B cell (primary cell): ENCODE results near the gene BMP2K. TPM values are rescaled to one million over a fixed set of nuclear protein-coding genes. Genes with fewer than 3 reads are reported as not detected.

Experiments used
- ATAC-seq: fragments of 200-7000 bp; cut with Tn5 transposase; one replicate; pipeline ENCODE4 v1.10.0; 2021; ENCODE audit warnings: low read depth, mild to moderate bottlenecking, moderate number of reproducible peaks, moderate library complexity
- CTCF ChIA-PET: fragments of 350-600 bp; sonication (Branson Sonifier 250); formaldehyde crosslinking; loops from one replicate; lab custom pipeline; 2021; ENCODE audit warnings: antibody characterized with exemption, inconsistent platforms; lab: Charles Lee
- POLR2A ChIA-PET: fragments of 350-600 bp; sonication (Branson Sonifier 250); formaldehyde crosslinking; loops from one replicate; lab custom pipeline; 2021; ENCODE audit warnings: antibody characterized with exemption; lab: Charles Lee
- DNase-seq: peaks from one replicate; pipeline ENCODE4 v3.0.0; 2013
- H2AFZ ChIP-seq: 2 replicates; pipeline ENCODE4 v1.6.1; 2012; ENCODE audit warnings: mild to moderate bottlenecking, low read depth, low read length; ENCODE audit not compliant: insufficient read depth, poor library complexity, severe bottlenecking
- H3K27ac ChIP-seq, 2 donors: 1 replicate in 1 of 2; 2 replicates in 1 of 2; pipeline ENCODE4 v1.5.1; 2012 to 2013; ENCODE audit warnings: low read length in 2 of 2, mild to moderate bottlenecking in 2 of 2, moderate library complexity in 1 of 2
- H3K27me3 ChIP-seq, 4 experiments: fragments of 200-600 bp in 1 of 4; sonication (generic) in 1 of 4; replicated peaks in 1 of 4; 1 replicate in 2 of 4; 2 replicates in 2 of 4; pipeline versions ENCODE4 v1.6.1 to v1.7.0; 2013 to 2016; ENCODE audit warnings: low read length in 3 of 4, mild to moderate bottlenecking in 2 of 4, mixed read lengths in 1 of 4, moderate library complexity in 1 of 4; ENCODE audit not compliant: insufficient read depth in 4 of 4, control insufficient read depth in 3 of 4; ENCODE audit errors: control extremely low read depth in 1 of 4
- H3K36me3 ChIP-seq, 2 experiments: replicated peaks in 1 of 2; 1 replicate in 1 of 2; 2 replicates in 1 of 2; pipeline versions ENCODE4 v1.6.1 to v1.7.1; 2013; ENCODE audit warnings: low read length in 1 of 2; ENCODE audit not compliant: insufficient read depth in 2 of 2, control insufficient read depth in 1 of 2; ENCODE audit errors: control extremely low read depth in 1 of 2, extremely low read depth in 1 of 2
- H3K4me1 ChIP-seq, 2 donors: fragments of 200-600 bp in 1 of 2; sonication (generic) in 1 of 2; 1 replicate in 1 of 2; 2 replicates in 1 of 2; pipeline versions ENCODE4 v1.5.1 to v1.6.1; 2013 to 2017; ENCODE audit warnings: low read length in 2 of 2; ENCODE audit not compliant: control insufficient read depth in 2 of 2, insufficient read depth in 2 of 2
- H3K4me2 ChIP-seq: replicated peaks from 2 replicates; pipeline ENCODE3; 2012; ENCODE audit warnings: mild to moderate bottlenecking, low read depth, low read length; ENCODE audit not compliant: poor library complexity, severe bottlenecking
- H3K4me3 ChIP-seq, 5 experiments: fragments of 200-600 bp in 1 of 5; sonication (generic) in 1 of 5; 1 replicate in 3 of 5; 2 replicates in 2 of 5; pipeline versions ENCODE4 v1.5.1 to v1.7.0; 2011 to 2016; ENCODE audit warnings: low read length in 4 of 5, mild to moderate bottlenecking in 4 of 5, low read depth in 2 of 5, control low read depth in 1 of 5, moderate library complexity in 1 of 5; ENCODE audit not compliant: insufficient read depth in 1 of 5; ENCODE audit errors: control extremely low read depth in 1 of 5, extremely low read depth in 1 of 5
- H3K79me2 ChIP-seq: fragments of 200-600 bp; sonication (generic); one replicate; pipeline ENCODE4 v1.6.0; 2016; ENCODE audit warnings: low read length; ENCODE audit not compliant: control insufficient read depth, insufficient read depth
- H3K9ac ChIP-seq: fragments of 200-600 bp; sonication (generic); 2 replicates; pipeline ENCODE4 v1.6.1; 2017; ENCODE audit warnings: mild to moderate bottlenecking, low read length, moderate library complexity
- H3K9me3 ChIP-seq, 3 donors: one replicate each; pipeline versions ENCODE4 v1.6.1 to v1.7.1; 2013; ENCODE audit warnings: low read length in 2 of 3; ENCODE audit not compliant: control insufficient read depth in 2 of 3, insufficient read depth in 1 of 3; ENCODE audit errors: control extremely low read depth in 1 of 3
- H4K20me1 ChIP-seq: 2 replicates; pipeline ENCODE4 v1.6.0; 2012; ENCODE audit warnings: mild to moderate bottlenecking, low read length; ENCODE audit not compliant: insufficient read depth, control insufficient read depth, poor library complexity, severe bottlenecking
- H3K27ac Mint-ChIP-seq: one replicate; pipeline ENCODE4 v1.8.0; 2021; ENCODE audit warnings: mixed read lengths
- H3K27me3 Mint-ChIP-seq: one replicate; pipeline ENCODE4 v1.8.0; 2021; ENCODE audit warnings: mixed read lengths
- H3K4me1 Mint-ChIP-seq: one replicate; pipeline ENCODE4 v1.8.0; 2021; ENCODE audit warnings: mixed read lengths
- H3K4me3 Mint-ChIP-seq: one replicate; pipeline ENCODE4 v1.8.0; 2021; ENCODE audit warnings: mixed read lengths
- H3K9me3 Mint-ChIP-seq: one replicate; pipeline ENCODE4 v1.8.0; 2022; ENCODE audit warnings: mixed read lengths; ENCODE audit not compliant: insufficient read depth
- EZH2 ChIP-seq: IDR thresholded peaks from 2 replicates; pipeline ENCODE4 v1.6.1; 2012; ENCODE audit warnings: borderline replicate concordance, low read depth, mild to moderate bottlenecking, moderate library complexity, low read length; ENCODE audit not compliant: insufficient read depth, poor library complexity, severe bottlenecking
- WGBS: methylation state at CpG from one replicate; pipeline ENCODE4 v1.1.5; 2013; ENCODE audit warnings: missing lambda C conversion rate; ENCODE audit not compliant: insufficient coverage; 5-methylcytosine and 5-hydroxymethylcytosine counted together
- intact Hi-C: fragments of 100-400 bp; cut with micrococcal nuclease; formaldehyde crosslinking; loops from one replicate; pipeline ENCODE4 v1.10.0; 2022
- polyA plus RNA-seq: library from polyadenylated mRNA; depleted of rRNA; stranded (reverse); fragments of >200 nt; gene quantifications from 2 replicates; pipeline ENCODE4 v1.2.3, GENCODE V29; 2012
- total RNA-seq, 2 donors: library from RNA; stranded (reverse); fragments of 120-200 nt in 1 of 2; gene quantifications; 1 replicate in 1 of 2; 2 replicates in 1 of 2; pipeline versions ENCODE4 v1.2.3 to v1.2.4, GENCODE V29; 2013 to 2022
- TF ChIP-seq, protein P1 (sequence below): fragments of 200-600 bp; IDR thresholded peaks from one replicate; pipeline ENCODE4 v1.8.0; 2022; ENCODE audit warnings: antibody characterized with exemption, mild to moderate bottlenecking

Gene BMP2K
- total and polyA plus RNA-seq, 2 donors (not counting 1 experiment from before 2014, with no cell fraction given), result 59.1 to 117 TPM

DNA sequence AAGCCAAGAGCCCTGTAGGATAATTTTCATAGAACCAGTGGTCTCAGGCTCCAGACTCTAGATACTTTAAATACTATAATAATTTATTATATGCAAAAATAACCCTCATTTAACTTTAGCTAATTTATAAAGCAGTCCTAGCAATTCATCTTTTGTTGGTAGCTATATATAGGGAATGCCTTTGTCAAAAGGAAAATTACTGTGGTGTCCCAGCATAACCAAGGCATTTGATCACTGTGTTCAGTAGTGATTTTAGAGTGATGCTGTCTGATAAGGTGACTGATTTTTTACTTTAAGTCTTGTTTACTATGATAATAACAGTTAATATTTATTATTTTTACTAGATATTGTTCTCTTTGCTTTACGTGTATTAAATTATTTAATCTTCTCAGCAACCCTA, 101.9 kb downstream of the BMP2K start:
- H3K27me3 Mint-ChIP-seq, result no peaks in the 10 kb centered on the region
- no peaks in the 10 kb centered on the region for H4K20me1 ChIP-seq
- no peaks in the 10 kb centered on the region for H3K9me3 Mint-ChIP-seq
- no peak overlapping the region for H3K4me2 ChIP-seq
- H3K27ac ChIP-seq, result no peak overlapping the region
- H3K36me3 ChIP-seq, result peaks cover 7 to 51% of the 10 kb centered on the region in 2 experiments
- H3K27ac Mint-ChIP-seq, result no peak overlapping the region
- H3K4me3 Mint-ChIP-seq, result no peak overlapping the region
- intact Hi-C loops, result no loop called here
- peaks cover 3% of the 10 kb centered on the region for H3K79me2 ChIP-seq
- no peak for TF ChIP-seq EZH2
- TF ChIP-seq, protein P1, sequence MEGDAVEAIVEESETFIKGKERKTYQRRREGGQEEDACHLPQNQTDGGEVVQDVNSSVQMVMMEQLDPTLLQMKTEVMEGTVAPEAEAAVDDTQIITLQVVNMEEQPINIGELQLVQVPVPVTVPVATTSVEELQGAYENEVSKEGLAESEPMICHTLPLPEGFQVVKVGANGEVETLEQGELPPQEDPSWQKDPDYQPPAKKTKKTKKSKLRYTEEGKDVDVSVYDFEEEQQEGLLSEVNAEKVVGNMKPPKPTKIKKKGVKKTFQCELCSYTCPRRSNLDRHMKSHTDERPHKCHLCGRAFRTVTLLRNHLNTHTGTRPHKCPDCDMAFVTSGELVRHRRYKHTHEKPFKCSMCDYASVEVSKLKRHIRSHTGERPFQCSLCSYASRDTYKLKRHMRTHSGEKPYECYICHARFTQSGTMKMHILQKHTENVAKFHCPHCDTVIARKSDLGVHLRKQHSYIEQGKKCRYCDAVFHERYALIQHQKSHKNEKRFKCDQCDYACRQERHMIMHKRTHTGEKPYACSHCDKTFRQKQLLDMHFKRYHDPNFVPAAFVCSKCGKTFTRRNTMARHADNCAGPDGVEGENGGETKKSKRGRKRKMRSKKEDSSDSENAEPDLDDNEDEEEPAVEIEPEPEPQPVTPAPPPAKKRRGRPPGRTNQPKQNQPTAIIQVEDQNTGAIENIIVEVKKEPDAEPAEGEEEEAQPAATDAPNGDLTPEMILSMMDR, result no peak
- no peak overlapping the region for H2AFZ ChIP-seq
- ATAC-seq (no peak), DNase-seq (no peak)
- H3K4me3 ChIP-seq, result no peak overlapping the region
- peaks cover 8% of the 10 kb centered on the region for H3K4me1 Mint-ChIP-seq
- no peak overlapping the region for H3K9ac ChIP-seq
- no peaks in the 10 kb centered on the region for H3K27me3 ChIP-seq
- no peaks in the 10 kb centered on the region for H3K9me3 ChIP-seq
- no CpG with 5 or more reads among the region's 1 CpG for WGBS
- POLR2A ChIA-PET, result no interaction called here
- CTCF ChIA-PET, result interaction anchor here (0.9 to 1.3 kb wide), 3 partner anchors 11 to 16 kb away, joined by 3 to 5 read pairs (median 3); no protein-coding TSS in a partner anchor
- H3K4me1 ChIP-seq, result peaks cover 5 to 7% of the 10 kb centered on the region in 2 donors

DNA sequence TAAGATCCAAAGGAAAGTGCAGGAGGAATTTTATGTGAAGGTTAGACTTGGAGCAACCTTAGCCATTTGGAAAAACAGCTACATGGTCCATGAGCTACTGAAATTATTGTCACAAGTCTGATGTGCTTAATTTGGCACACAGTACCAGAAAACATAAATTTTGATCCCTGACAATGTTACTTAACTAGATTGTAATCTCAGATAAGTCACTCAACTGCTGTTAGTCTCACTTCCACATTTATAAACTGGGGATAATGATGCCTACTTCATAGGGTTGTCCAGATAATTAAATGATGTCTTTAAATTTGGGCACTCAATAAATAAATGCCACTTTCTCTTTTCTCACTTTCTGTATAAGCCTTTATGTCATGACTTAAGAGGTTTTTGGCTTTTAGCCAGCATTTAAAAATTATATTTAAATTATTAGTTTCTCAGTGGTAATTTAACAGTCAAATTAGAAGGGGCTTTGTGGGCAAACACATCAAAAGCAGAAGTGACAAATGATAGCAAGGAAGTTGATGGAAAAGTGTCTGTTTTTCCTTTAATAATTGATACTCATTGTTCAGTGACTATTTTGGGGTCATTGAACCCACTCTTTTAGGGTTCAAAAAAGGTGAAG, 104.8 kb downstream of the BMP2K start:
- no peak overlapping the region for H3K4me3 ChIP-seq
- peak overlapping the region in 1 of 2 donors; percentile 43 for H3K27ac ChIP-seq
- TF ChIP-seq EZH2, result no peak
- TF ChIP-seq, protein P1, result no peak
- no peaks in the 10 kb centered on the region for H3K27me3 ChIP-seq
- no peaks in the 10 kb centered on the region for H3K27me3 Mint-ChIP-seq
- H4K20me1 ChIP-seq, result no peaks in the 10 kb centered on the region
- H3K79me2 ChIP-seq, result peaks cover 3% of the 10 kb centered on the region
- H3K4me3 Mint-ChIP-seq, result peak overlapping the region; percentile 16
- H3K9ac ChIP-seq, result no peak overlapping the region
- POLR2A ChIA-PET, result no interaction called here
- H3K4me1 Mint-ChIP-seq, result peaks cover 11% of the 10 kb centered on the region
- H3K4me2 ChIP-seq, result peak overlapping the region; percentile 25
- peaks cover 3 to 48% of the 10 kb centered on the region in 2 experiments for H3K36me3 ChIP-seq
- no peaks in the 10 kb centered on the region for H3K9me3 Mint-ChIP-seq
- intact Hi-C loops, result no loop called here
- peak; percentile 37 for DNase-seq
- peak overlapping the region; percentile 59 for H3K27ac Mint-ChIP-seq
- no peaks in the 10 kb centered on the region for H3K9me3 ChIP-seq
- no peak overlapping the region for H2AFZ ChIP-seq
- no peak for ATAC-seq
- CTCF ChIA-PET, result interaction anchor here (0.8 kb wide), 1 partner anchor 12 kb away, joined by 3 read pairs; no protein-coding TSS in a partner anchor
- H3K4me1 ChIP-seq, result peaks cover 5 to 7% of the 10 kb centered on the region in 2 donors
